KG1 (cell line): ENCODE data around the gene ATE1.

ENCODE experiments used
- DNase-seq: peaks from one replicate; lab custom pipeline; 2025; lab: John Stamatoyannopoulos, UW

ATE1 gene

DNA sequence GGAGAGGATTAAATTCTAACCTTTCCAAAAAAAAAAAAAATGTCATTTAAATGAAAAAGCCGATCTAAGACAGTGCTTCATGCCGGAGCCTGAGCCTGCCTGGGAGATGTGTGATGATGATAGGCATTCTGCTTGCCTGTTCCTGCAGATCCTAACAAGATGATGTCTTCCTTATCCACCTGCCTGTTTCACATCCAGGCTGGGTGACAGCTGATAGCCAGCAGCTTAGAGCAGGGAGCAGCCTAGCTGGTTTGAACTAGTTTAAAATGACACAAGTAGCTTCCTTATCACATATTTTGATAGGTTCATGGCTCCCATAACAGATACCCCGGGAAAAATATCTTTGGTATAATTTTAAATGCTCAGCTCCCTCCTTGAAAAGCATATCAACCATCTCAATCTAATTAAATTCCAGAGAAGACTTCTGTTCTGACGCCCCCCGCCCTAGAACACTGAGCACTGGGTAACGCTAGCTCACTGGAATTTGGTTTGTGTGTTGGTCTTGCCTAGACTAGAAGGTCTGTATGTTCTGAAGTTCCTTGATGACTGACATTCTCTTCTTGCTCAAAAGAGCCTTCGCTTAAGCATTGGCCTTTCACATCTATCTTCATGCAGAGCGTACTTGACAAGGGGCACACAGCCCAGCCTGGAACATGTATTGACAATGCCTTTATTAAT is 232.7 kb downstream of the ATE1 start:
- no peak for DNase-seq

DNA sequence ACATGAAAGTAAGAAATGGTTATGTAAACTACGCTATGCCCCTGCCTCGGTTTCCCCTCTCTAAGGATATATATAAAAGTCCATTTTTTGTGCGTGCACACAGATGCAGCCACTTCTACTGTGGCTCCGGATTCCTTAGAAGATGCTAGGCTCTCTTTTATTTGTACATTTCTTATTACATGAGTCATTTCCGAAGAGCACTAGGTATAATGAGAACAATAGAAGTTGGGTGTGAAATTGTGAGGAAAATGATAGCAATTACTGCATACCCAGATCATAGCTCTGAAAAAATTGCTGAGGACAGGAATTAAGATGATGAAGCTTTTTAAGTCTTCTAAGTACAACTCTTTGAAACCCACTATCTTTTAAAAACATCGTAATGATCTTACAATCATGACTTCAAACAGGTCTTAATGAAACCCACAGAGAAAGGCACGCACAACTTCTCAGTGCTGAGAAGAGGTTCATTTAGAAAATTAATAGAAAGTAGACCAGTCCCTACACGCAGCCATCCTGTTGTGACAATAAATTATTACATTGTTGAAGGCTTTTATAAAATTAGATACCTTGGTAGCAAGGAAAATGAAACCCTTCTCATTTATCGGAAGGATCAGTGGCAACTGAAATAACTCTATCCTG is 233.4 kb downstream of the ATE1 start:
- no peak for DNase-seq

DNA sequence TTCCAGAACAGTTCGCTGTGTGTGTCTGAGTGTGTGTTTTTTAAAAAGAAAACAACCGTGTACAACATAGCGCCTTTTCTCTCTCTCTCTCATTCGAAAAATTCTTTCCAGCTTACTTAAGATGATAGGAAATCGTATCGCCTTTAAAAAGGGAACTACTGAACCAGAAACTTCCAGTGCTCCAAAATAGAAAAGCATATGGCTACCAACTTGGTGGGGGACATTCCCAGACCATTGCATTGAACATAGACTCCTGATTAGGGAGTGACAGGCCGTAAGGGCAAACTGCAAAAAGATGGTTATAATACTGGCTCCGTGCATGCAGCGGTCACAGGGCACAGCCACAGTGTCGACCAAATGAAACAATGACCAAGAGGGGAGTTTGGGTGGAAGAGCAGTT is 235.2 kb downstream of the ATE1 start:
- no peak for DNase-seq

DNA sequence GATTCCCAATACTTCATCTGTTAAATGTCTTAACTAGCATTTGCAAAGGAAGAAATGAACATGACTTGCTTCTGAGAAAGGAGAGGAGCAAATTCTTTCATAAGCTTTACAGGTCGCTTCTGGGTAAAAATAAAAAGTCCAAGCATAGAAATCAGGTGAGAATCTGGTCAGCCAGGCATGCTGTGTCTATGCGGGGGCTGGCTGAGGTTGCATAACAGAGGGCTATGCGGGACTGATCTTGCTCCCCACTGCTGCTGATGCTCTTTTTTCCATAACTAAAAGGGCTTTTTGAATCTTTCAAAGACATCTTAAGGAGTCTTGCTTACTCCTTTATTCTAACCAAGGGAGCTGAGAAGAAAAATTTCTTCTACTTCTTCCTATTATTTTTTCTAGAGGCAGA is 236.9 kb downstream of the ATE1 start:
- DNase-seq, result no peak
